Effector CD4-positive, alpha-beta T cell (primary cell): ENCODE results near the gene CRIM1.

Source experiments
- DNase-seq: peaks from one replicate; pipeline ENCODE4 v3.0.0-alpha.2; 2020

Gene CRIM1

GRCh38 chr2:36582951-36583350 lies 227.4 kb downstream of the CRIM1 start:
- DNase-seq: no peak

GRCh38 chr2:36584148-36584794 lies 228.7 kb downstream of the CRIM1 start:
- no peak for DNase-seq

DNA sequence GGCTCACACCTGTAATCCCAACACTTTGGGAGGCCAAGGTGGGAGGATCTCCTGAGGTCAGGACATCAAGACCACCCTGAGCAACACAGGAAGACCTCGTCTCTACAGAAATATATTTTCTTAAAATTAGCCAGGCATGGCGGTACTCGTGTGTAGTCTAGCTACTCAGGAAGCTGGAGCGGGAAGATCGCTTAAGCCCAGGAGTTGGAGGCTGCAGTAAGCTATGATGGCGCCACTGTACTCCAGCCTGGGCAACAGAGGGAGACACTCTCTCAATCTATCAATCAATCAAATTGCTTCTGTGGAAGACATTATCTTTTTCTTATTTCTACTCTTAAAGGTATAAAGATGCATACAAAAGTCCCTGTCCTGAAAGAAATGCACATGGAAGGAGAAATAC lies 231.1 kb downstream of the CRIM1 start:
- DNase-seq: no peak

DNA sequence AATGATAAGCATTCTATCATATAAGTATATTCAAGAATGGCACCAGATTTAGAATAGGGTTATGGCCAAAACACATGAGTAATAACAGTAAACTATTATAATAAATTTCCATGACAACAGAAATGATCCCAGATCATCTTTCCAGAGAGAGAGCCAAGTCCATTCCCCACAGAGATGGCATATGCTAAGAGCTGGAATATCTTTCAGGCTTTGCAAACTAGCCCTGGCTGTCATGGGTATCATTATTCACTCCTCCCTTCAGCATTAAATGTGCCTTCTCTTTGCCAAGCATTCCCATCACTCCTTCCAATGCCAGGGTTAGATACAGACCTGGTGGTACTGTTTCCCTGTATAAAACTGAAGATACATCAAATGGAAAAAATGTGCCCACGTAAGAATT lies 231.5 kb downstream of the CRIM1 start:
- no peak for DNase-seq

- no peak for DNase-seq
These were observed 232.0 kb downstream of the CRIM1 start for GRCh38 chr2:36587556-36587955.

- no peak for DNase-seq
These were observed 233.7 kb downstream of the CRIM1 start for GRCh38 chr2:36589230-36589630.

DNA sequence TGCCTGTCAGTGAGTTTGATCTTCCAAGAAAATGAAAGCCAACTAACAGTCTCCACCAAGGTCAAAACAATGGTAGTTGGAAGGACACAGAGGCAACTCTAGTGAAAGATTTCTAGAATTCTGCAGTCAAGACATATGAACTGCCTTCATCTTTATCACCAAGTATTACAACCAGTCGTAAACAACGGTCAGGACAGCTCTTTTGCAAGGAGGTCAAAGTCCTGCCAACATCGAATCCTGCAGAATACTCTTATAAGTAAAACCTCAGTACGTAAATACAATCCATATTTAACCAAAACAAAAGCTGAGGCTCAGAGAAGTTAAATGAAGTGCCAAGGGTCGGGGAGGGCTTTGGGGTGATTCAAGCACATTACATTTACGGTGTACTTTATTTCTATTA lies 239.3 kb downstream of the CRIM1 start:
- DNase-seq: no peak

DNA sequence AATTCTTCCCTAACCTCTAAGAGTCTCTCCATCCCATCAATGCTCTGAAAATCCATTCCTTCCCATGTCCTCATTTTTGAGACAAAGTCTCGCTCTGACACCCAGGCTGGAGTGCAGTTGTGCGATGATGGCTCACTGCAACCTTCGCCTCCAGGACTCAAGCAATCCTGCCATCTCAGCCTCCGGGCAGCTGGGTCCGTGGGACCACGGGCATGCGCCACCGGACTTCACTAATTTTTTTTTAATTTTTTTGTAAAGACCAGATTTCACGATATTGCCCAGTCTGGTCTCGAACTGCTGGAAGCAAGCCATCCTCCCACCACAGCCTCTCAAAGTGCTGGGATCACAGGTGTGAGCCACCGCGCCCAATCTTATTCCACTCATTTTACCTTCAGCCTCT lies 240.8 kb downstream of the CRIM1 start:
- no peak for DNase-seq

GRCh38 chr2:36597003-36597531 lies 241.5 kb downstream of the CRIM1 start:
- DNase-seq: no peak

DNA sequence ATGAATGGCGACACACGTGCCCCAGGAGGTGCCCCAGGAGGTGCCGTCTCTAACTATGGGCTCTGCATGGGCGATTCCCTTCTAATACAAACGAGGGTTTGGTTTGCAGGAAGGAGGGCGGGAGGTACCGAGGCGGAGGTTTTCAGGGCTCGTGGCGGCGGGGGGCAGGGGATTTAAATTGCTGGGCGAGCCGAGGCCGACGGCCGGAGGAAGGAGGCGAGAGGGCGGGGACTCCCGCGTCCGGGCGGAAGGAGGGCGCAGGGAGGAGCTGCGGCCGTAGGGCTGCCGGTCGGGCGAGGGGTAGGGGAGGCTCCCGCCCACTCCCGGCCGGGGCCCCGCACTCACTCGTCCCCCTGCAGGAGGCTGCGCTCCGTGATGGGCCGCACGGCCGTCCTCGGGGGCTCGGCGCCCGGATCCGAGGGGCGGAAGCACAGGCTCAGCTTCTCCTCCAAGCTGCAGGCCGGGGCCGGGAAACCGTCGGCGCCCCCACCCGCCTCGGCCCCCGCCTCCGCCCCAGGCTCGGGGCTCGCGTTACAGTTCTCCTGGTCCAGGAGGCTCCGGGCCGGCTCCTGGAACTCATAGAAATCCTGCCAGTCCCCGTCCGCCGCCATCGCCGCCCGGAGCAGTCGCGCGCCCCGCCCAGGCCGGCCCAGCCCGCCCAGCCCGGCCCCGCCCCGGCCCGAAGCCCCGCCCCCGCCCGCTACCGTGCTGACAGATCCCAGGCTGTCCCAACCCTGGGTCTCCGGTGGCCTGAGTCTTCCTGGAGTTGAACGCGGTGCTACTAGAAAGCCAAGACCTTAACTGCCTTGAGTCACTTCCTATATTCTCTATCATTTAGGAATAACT lies 242.2 kb downstream of the CRIM1 start, which contains the start of gene FEZ2:
Gene FEZ2, minus strand, starts transcription at position 637 of the 846 bp plus-strand sequence. Its CDS starts 26 bp downstream, at position 611.
- peak; percentile 27 for DNase-seq
